Activated T-helper 2 cell treated with anti-CD3 and anti-CD28 coated beads, Interferon-gamma antibody, Interleukin-2, Interleukin-4, amounts not matched to agents 10 μg/mL and 5 μg/mL and 100 μg/mL, durations not matched to agents 14 hours and 24 hours and 36 hours (primary cell): ENCODE measurements around the gene PLPPR1. TPM values are rescaled to one million over a fixed set of nuclear protein-coding genes. Genes with fewer than 3 reads are reported as not detected.

Source experiments
- DNase-seq: peaks from one replicate; pipeline ENCODE4 v3.0.0; 2021; ENCODE audit warnings: low spot score
- H3K27ac Mint-ChIP-seq: one replicate; pipeline ENCODE4 v1.8.0; 2021; ENCODE audit warnings: mixed read lengths
- H3K27me3 Mint-ChIP-seq: one replicate; pipeline ENCODE4 v1.8.0; 2021; ENCODE audit warnings: low read depth, mixed read lengths
- H3K36me3 Mint-ChIP-seq: one replicate; pipeline ENCODE4 v1.8.0; 2021; ENCODE audit warnings: low read depth, mixed read lengths
- H3K4me1 Mint-ChIP-seq: one replicate; pipeline ENCODE4 v1.8.0; 2021; ENCODE audit warnings: low read depth, mixed read lengths
- H3K4me3 Mint-ChIP-seq: one replicate; pipeline ENCODE4 v1.8.0; 2021; ENCODE audit warnings: low read depth, mild to moderate bottlenecking, moderate library complexity, mixed read lengths
- H3K9me3 Mint-ChIP-seq: one replicate; pipeline ENCODE4 v1.8.0; 2021; ENCODE audit warnings: mixed read lengths
- intact Hi-C: fragments of 100-400 bp; cut with micrococcal nuclease; formaldehyde crosslinking; loops from one replicate; pipeline ENCODE4 v1.15.1; 2023
- total RNA-seq: library from RNA; stranded (reverse); gene quantifications from 2 replicates; pipeline ENCODE4 v1.2.3, GENCODE V29; 2022

The PLPPR1 gene
- total RNA-seq, 1 donor from 2014 or later, result not detected

GRCh38 chr9:101139082-101139481 is 110.6 kb downstream of the PLPPR1 start:
- no peak for DNase-seq
- Mint-ChIP-seq H3K9me3 (no peaks in the 10 kb centered on the region), H3K36me3 (no peaks in the 10 kb centered on the region), H3K27ac (no peak overlapping the region), H3K4me1 (no peaks in the 10 kb centered on the region), H3K4me3 (no peak overlapping the region), H3K27me3 (no peaks in the 10 kb centered on the region)
- intact Hi-C loops, result no loop called here

GRCh38 chr9:101140764-101141163 is 112.2 kb downstream of the PLPPR1 start:
- Mint-ChIP-seq H3K36me3 (no peaks in the 10 kb centered on the region), H3K4me3 (no peak overlapping the region), H3K4me1 (no peaks in the 10 kb centered on the region), H3K27me3 (no peaks in the 10 kb centered on the region), H3K9me3 (no peaks in the 10 kb centered on the region), H3K27ac (no peak overlapping the region)
- intact Hi-C loops, result no loop called here
- no peak for DNase-seq

- H3K27me3 Mint-ChIP-seq, result no peaks in the 10 kb centered on the region
- H3K9me3 Mint-ChIP-seq, result no peaks in the 10 kb centered on the region
- H3K4me3 Mint-ChIP-seq, result no peak overlapping the region
- intact Hi-C loops, result no loop called here
- no peaks in the 10 kb centered on the region for H3K36me3 Mint-ChIP-seq
- H3K4me1 Mint-ChIP-seq, result no peaks in the 10 kb centered on the region
- H3K27ac Mint-ChIP-seq, result no peak overlapping the region
- no peak for DNase-seq
Observed at GRCh38 chr9:101146508-101146907, 118.0 kb downstream of the PLPPR1 start.

DNA sequence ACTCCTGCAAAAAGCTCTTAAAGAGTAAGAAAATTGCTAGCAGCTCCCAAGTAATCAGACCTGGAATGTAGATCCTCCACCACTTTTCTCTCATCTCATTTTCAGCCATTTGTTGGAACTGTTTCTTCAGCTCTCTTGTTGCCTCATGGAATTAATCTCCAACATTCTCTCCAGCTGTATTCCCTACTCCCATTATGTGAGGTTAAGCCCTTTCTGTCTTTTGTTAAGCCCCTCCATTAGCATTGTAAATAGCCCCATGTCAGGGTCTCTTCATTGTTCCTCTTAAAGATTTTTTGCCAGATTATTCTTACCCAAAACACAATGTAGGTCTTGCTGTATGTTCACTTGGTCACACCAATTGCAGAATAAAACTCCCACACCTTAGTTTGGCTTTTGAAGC is 119.8 kb downstream of the PLPPR1 start:
- intact Hi-C loops, result no loop called here
- Mint-ChIP-seq H3K4me1 (no peaks in the 10 kb centered on the region), H3K27me3 (no peaks in the 10 kb centered on the region), H3K27ac (no peak overlapping the region), H3K9me3 (no peaks in the 10 kb centered on the region), H3K36me3 (no peaks in the 10 kb centered on the region), H3K4me3 (no peak overlapping the region)
- no peak for DNase-seq

GRCh38 chr9:101158361-101158760 is 129.8 kb downstream of the PLPPR1 start:
- Mint-ChIP-seq H3K27me3 (no peaks in the 10 kb centered on the region), H3K27ac (no peak overlapping the region), H3K4me3 (no peak overlapping the region), H3K4me1 (no peaks in the 10 kb centered on the region), H3K9me3 (no peaks in the 10 kb centered on the region), H3K36me3 (no peaks in the 10 kb centered on the region)
- no peak for DNase-seq
- intact Hi-C loops, result no loop called here

GRCh38 chr9:101162231-101162630 is 133.7 kb downstream of the PLPPR1 start:
- no peak for DNase-seq
- Mint-ChIP-seq H3K4me1 (no peaks in the 10 kb centered on the region), H3K4me3 (no peak overlapping the region), H3K27ac (no peak overlapping the region), H3K27me3 (no peaks in the 10 kb centered on the region), H3K9me3 (no peaks in the 10 kb centered on the region), H3K36me3 (no peaks in the 10 kb centered on the region)
- intact Hi-C loops, result no loop called here

DNA sequence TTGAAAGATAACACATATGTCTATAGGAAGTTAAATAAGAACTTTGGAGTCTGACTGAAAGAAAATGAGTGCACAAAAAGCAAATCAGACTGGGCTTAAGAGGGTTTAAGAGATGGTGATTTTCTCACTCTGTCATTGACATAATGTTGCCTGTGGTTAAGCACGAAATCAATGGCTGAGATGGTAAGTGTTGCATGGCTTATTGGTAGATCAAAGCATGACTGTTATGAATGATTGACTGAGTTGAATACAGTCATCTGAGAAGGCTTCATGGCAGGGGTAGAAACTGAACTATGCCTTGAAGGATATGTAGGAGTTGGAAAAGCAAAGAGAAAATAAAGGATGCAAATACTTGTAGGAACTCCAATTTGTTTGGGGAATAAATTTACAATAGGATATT is 136.6 kb downstream of the PLPPR1 start:
- Mint-ChIP-seq H3K27me3 (no peaks in the 10 kb centered on the region), H3K4me3 (no peak overlapping the region), H3K27ac (no peak overlapping the region), H3K36me3 (no peaks in the 10 kb centered on the region), H3K4me1 (no peaks in the 10 kb centered on the region), H3K9me3 (no peaks in the 10 kb centered on the region)
- DNase-seq, result no peak
- intact Hi-C loops, result no loop called here

GRCh38 chr9:101167490-101168134 is 139.1 kb downstream of the PLPPR1 start:
- Mint-ChIP-seq H3K9me3 (no peaks in the 10 kb centered on the region), H3K4me3 (no peak overlapping the region), H3K27me3 (no peaks in the 10 kb centered on the region), H3K36me3 (no peaks in the 10 kb centered on the region), H3K27ac (no peak overlapping the region), H3K4me1 (no peaks in the 10 kb centered on the region)
- intact Hi-C loops, result no loop called here
- no peak for DNase-seq

DNA sequence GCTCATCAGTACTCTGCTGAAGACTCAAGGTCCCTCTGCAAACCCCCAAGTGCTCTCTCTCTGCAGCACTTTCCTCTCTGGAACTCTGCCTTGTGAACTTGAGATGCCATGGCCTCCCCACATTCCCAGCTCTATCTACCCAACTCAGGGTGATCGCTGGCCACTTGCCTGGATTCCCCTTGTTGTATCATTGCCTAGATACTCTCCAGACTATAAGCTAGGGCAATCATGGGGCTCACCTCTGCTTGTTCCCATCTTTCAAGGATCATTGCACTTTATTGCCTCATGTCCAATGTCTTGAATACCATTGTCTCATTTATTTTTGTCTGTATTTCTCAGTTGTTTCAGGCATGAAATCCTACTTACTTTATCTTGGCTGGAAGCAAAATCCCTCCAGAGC is 144.1 kb downstream of the PLPPR1 start:
- H3K4me3 Mint-ChIP-seq, result no peak overlapping the region

GRCh38 chr9:101173907-101174306 is 145.4 kb downstream of the PLPPR1 start:
- Mint-ChIP-seq H3K4me3 (no peak overlapping the region), H3K36me3 (no peaks in the 10 kb centered on the region), H3K27ac (no peak overlapping the region), H3K9me3 (no peaks in the 10 kb centered on the region), H3K27me3 (no peaks in the 10 kb centered on the region), H3K4me1 (no peaks in the 10 kb centered on the region)
- intact Hi-C loops, result no loop called here
- no peak for DNase-seq

More for the DNA sequence above, 144.1 kb downstream of the PLPPR1 start:
- intact Hi-C loops, result no loop called here
- no peaks in the 10 kb centered on the region for H3K27me3 Mint-ChIP-seq
- no peak overlapping the region for H3K27ac Mint-ChIP-seq
- H3K9me3 Mint-ChIP-seq, result no peaks in the 10 kb centered on the region
- no peaks in the 10 kb centered on the region for H3K36me3 Mint-ChIP-seq
- H3K4me1 Mint-ChIP-seq, result no peaks in the 10 kb centered on the region
- no peak for DNase-seq

DNA sequence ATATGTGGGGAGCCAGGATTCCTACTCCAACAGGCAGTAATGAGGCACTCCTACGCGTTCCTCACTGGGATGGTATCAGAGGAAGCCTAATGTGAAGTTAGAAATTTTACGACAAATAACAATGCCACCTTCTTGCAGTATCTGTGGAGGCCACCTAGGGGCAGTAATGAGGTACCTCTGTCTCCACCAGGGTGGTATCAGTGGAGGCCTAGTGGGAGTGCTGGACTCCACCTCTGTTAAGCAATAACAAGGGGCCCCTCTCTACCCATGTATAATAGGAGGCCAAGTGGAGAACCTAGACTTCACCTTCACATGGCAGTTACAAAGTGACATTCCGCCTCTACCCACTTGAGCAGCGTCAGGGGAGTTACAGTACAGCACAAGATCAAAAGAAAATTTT is 147.9 kb downstream of the PLPPR1 start:
- Mint-ChIP-seq H3K9me3 (no peaks in the 10 kb centered on the region), H3K36me3 (no peaks in the 10 kb centered on the region), H3K4me3 (no peak overlapping the region), H3K4me1 (no peaks in the 10 kb centered on the region), H3K27me3 (no peaks in the 10 kb centered on the region), H3K27ac (no peak overlapping the region)
- intact Hi-C loops, result no loop called here
- no peak for DNase-seq

- DNase-seq, result no peak
- H3K36me3 Mint-ChIP-seq, result no peaks in the 10 kb centered on the region
- H3K9me3 Mint-ChIP-seq, result no peaks in the 10 kb centered on the region
- no peaks in the 10 kb centered on the region for H3K27me3 Mint-ChIP-seq
- H3K27ac Mint-ChIP-seq, result no peak overlapping the region
- no peaks in the 10 kb centered on the region for H3K4me1 Mint-ChIP-seq
- H3K4me3 Mint-ChIP-seq, result no peak overlapping the region
- intact Hi-C loops, result no loop called here
Observed at GRCh38 chr9:101184813-101185278, 156.3 kb downstream of the PLPPR1 start.

DNA sequence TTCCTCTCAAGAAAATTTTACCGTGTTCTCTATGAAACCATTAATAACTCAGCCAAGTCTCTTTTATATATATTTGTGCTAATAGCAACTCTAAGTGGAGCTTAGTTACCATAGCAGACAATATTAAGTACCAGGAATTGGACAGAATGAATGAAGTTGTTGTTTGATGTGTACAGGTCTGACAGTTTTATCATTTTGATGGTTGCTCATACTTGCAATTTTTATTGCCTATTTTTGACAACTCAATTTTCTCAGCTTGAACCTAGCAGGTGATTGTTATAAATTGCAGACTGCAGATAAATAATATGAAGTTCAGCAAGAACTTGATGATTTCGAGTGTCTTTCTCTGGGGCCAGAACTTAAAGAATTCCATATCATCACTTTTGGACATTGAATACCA is 163.2 kb downstream of the PLPPR1 start:
- intact Hi-C loops, result no loop called here
- Mint-ChIP-seq H3K36me3 (no peaks in the 10 kb centered on the region), H3K27me3 (no peaks in the 10 kb centered on the region), H3K4me1 (no peaks in the 10 kb centered on the region), H3K4me3 (no peak overlapping the region), H3K9me3 (no peaks in the 10 kb centered on the region), H3K27ac (no peak overlapping the region)
- no peak for DNase-seq

DNA sequence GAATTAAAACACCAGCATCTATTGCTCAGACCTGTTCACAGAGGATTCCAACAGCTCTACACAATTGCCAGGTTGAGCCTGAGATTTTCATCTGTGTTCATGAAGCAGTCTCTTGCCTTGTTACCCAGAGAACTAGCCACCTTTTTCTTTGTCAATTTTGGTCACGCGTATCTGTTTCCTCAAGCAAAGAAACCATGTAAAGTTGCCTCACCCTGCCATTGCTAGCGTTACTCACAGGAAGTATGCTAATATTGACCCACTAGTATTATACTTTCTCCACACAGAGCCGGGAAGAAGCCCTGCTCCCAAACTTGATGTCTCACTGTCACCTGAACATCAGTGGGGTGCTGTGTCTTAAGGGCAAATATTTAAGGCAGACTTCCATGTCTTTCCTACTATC is 168.5 kb downstream of the PLPPR1 start:
- no peak for DNase-seq
- Mint-ChIP-seq H3K9me3 (no peaks in the 10 kb centered on the region), H3K36me3 (no peaks in the 10 kb centered on the region), H3K4me3 (no peak overlapping the region), H3K4me1 (no peaks in the 10 kb centered on the region), H3K27ac (no peak overlapping the region), H3K27me3 (no peaks in the 10 kb centered on the region)
- intact Hi-C loops, result no loop called here
